H1 (cell line): Measurements from ENCODE around the gene SLC36A4. TPM values are rescaled to one million over a fixed set of nuclear protein-coding genes. Genes with fewer than 3 reads are reported as not detected.

Experiments used
- CTCF ChIA-PET: fragments of 300-600 bp; sonication (Branson Sonifier 250); formaldehyde crosslinking; loops from one replicate; lab custom pipeline; 2021; ENCODE audit not compliant: partially characterized antibody; lab: Charles Lee
- POLR2A ChIA-PET: fragments of 300-600 bp; sonication (Branson Sonifier 250); formaldehyde crosslinking; loops from one replicate; lab custom pipeline; 2021; ENCODE audit warnings: inconsistent platforms; ENCODE audit not compliant: partially characterized antibody; lab: Charles Lee
- DNase-seq, 2 experiments: peaks; one replicate each; pipeline versions ENCODE4 v3.0.0 to v3.0.0-alpha.2; 2010 to 2022; ENCODE audit warnings: low spot score in 2 of 2, low read depth in 1 of 2, mixed read lengths in 1 of 2
- FAIRE-seq: peaks from 2 replicates; lab custom pipeline; 2011; peaks lifted over from hg19 to GRCh38; lab: Jason Lieb, UNC
- H2AFZ ChIP-seq: 2 replicates; pipeline ENCODE4 v1.8.1; 2012; ENCODE audit warnings: low read length, inconsistent platforms
- H2AK5ac ChIP-seq: 2 replicates; pipeline ENCODE4 v1.6.1; 2013; ENCODE audit warnings: low read depth, low read length
- H2BK120ac ChIP-seq: replicated peaks from 2 replicates; pipeline ENCODE3; 2013; ENCODE audit warnings: low read depth, low read length, inconsistent platforms
- H2BK12ac ChIP-seq: 2 replicates; pipeline ENCODE4 v1.6.1; 2013; ENCODE audit warnings: low read depth, low read length
- H2BK15ac ChIP-seq: 2 replicates; pipeline ENCODE4 v1.6.1; 2013; ENCODE audit warnings: low read length
- H2BK20ac ChIP-seq: 2 replicates; pipeline ENCODE4 v1.6.1; 2013; ENCODE audit warnings: low read length
- H2BK5ac ChIP-seq: 2 replicates; pipeline ENCODE4 v1.6.1; 2013; ENCODE audit warnings: low read depth, low read length
- H3K14ac ChIP-seq: 2 replicates; pipeline ENCODE4 v1.6.1; 2013; ENCODE audit warnings: inconsistent platforms; ENCODE audit not compliant: insufficient read length
- H3K18ac ChIP-seq: 2 replicates; pipeline ENCODE4 v1.6.1; 2013; ENCODE audit warnings: low read length; ENCODE audit errors: extremely low read depth
- H3K23ac ChIP-seq: 2 replicates; pipeline ENCODE4 v1.6.1; 2013; ENCODE audit warnings: inconsistent platforms; ENCODE audit not compliant: insufficient read length
- H3K23me2 ChIP-seq: 2 replicates; pipeline ENCODE4 v1.6.1; 2013; ENCODE audit warnings: low read depth, low read length
- H3K27ac ChIP-seq: 2 replicates; pipeline ENCODE4 v1.6.1; 2011; ENCODE audit warnings: low read depth, low read length, inconsistent platforms
- H3K27me3 ChIP-seq, 4 experiments: replicated peaks in 1 of 4; 1 replicate in 1 of 4; 2 replicates in 3 of 4; pipeline versions ENCODE4 v1.6.1 to v1.8.1; 2011 to 2013; ENCODE audit warnings: low read length in 3 of 4, mild to moderate bottlenecking in 3 of 4, inconsistent platforms in 2 of 4, mixed read lengths in 2 of 4, moderate library complexity in 1 of 4; ENCODE audit not compliant: control insufficient read depth in 3 of 4, insufficient read depth in 3 of 4; ENCODE audit errors: extremely low read depth in 1 of 4
- H3K36me3 ChIP-seq, 4 experiments: 2 replicates each; pipeline versions ENCODE4 v1.6.1 to v1.8.1; 2011 to 2013; ENCODE audit warnings: mild to moderate bottlenecking in 4 of 4, low read length in 3 of 4, moderate library complexity in 2 of 4, control low read depth in 1 of 4, inconsistent platforms in 1 of 4; ENCODE audit not compliant: insufficient read depth in 4 of 4, control insufficient read depth in 2 of 4
- H3K4ac ChIP-seq: replicated peaks from 2 replicates; pipeline ENCODE3; 2013; ENCODE audit warnings: low read length, low read depth, mixed read lengths, inconsistent platforms; ENCODE audit not compliant: insufficient read length
- H3K4me1 ChIP-seq, 4 experiments: replicated peaks in 1 of 4; 1 replicate in 1 of 4; 2 replicates in 3 of 4; pipeline versions ENCODE4 v1.6.1 to v1.8.1; 2011 to 2013; ENCODE audit warnings: low read length in 3 of 4, inconsistent platforms in 2 of 4, mixed read lengths in 1 of 4; ENCODE audit not compliant: insufficient read depth in 4 of 4, control insufficient read depth in 3 of 4
- H3K4me2 ChIP-seq, 2 experiments: 2 replicates each; pipeline versions ENCODE4 v1.6.1 to v1.8.1; 2011 to 2013; ENCODE audit warnings: low read depth in 2 of 2, low read length in 2 of 2, control low read depth in 1 of 2, inconsistent platforms in 1 of 2, mild to moderate bottlenecking in 1 of 2; ENCODE audit not compliant: insufficient read depth in 1 of 2
- H3K4me3 ChIP-seq, 4 experiments: fragments of 200-600, 300-600 bp in 1 of 4; sonication (generic), shearing (Covaris generic), sonication (Bioruptor Twin) in 1 of 4; 2 replicates each; pipeline versions ENCODE4 v1.5.1 to v1.8.1; 2011 to 2016; ENCODE audit warnings: low read length in 4 of 4, low read depth in 3 of 4, control low read depth in 2 of 4, inconsistent platforms in 2 of 4, mild to moderate bottlenecking in 2 of 4, mixed read lengths in 1 of 4, moderate library complexity in 1 of 4; ENCODE audit not compliant: insufficient read depth in 2 of 4; ENCODE audit errors: extremely low read depth in 1 of 4
- H3K56ac ChIP-seq: replicated peaks from 2 replicates; pipeline ENCODE3; 2013; ENCODE audit warnings: low read depth, mild to moderate bottlenecking, mixed read lengths, low read length, inconsistent platforms; ENCODE audit not compliant: insufficient read length
- H3K79me1 ChIP-seq: 2 replicates; pipeline ENCODE4 v1.6.1; 2013; ENCODE audit warnings: low read depth, low read length, control low read depth
- H3K79me2 ChIP-seq, 2 experiments: 2 replicates each; pipeline versions ENCODE4 v1.6.1 to v1.8.1; 2012 to 2013; ENCODE audit warnings: low read length in 2 of 2, mild to moderate bottlenecking in 2 of 2, inconsistent platforms in 1 of 2; ENCODE audit not compliant: insufficient read depth in 2 of 2, control insufficient read depth in 1 of 2
- H3K9ac ChIP-seq, 4 experiments: replicated peaks in 1 of 4; 1 replicate in 1 of 4; 2 replicates in 3 of 4; pipeline versions ENCODE4 v1.6.1 to v1.8.1; 2011 to 2013; ENCODE audit warnings: low read depth in 3 of 4, low read length in 3 of 4, control low read depth in 2 of 4, mild to moderate bottlenecking in 2 of 4, moderate library complexity in 2 of 4, inconsistent platforms in 1 of 4; ENCODE audit errors: extremely low read depth in 1 of 4
- H3K9me3 ChIP-seq, 2 experiments: 2 replicates each; pipeline versions ENCODE4 v1.6.1 to v1.8.1; 2012 to 2013; ENCODE audit warnings: mild to moderate bottlenecking in 2 of 2, moderate library complexity in 2 of 2, control low read depth in 1 of 2, inconsistent platforms in 1 of 2, low read depth in 1 of 2, low read length in 1 of 2, mixed read lengths in 1 of 2; ENCODE audit not compliant: insufficient read depth in 2 of 2
- H4K20me1 ChIP-seq, 2 experiments: replicated peaks in 1 of 2; 2 replicates each; pipeline versions ENCODE3 to v1.8.1; 2011 to 2013; ENCODE audit warnings: inconsistent platforms in 2 of 2, low read length in 2 of 2, mild to moderate bottlenecking in 1 of 2; ENCODE audit not compliant: insufficient read depth in 2 of 2, control insufficient read depth in 1 of 2
- H4K5ac ChIP-seq: 2 replicates; pipeline ENCODE4 v1.6.1; 2013; ENCODE audit warnings: low read length, low read depth, mixed read lengths, inconsistent platforms; ENCODE audit not compliant: insufficient read length
- H4K8ac ChIP-seq: 2 replicates; pipeline ENCODE4 v1.8.0; 2013; ENCODE audit warnings: mild to moderate bottlenecking, moderate library complexity, low read length, inconsistent platforms; ENCODE audit not compliant: insufficient read depth; ENCODE audit errors: extremely low read depth
- H4K91ac ChIP-seq: replicated peaks from 2 replicates; pipeline ENCODE3; 2013; ENCODE audit warnings: low read length, mixed read lengths, inconsistent platforms; ENCODE audit not compliant: insufficient read length
- CTCF ChIP-seq, 3 experiments: IDR thresholded peaks; 1 replicate in 2 of 3; 2 replicates in 1 of 3; pipeline versions ENCODE4 v1.5.1 to v1.6.1; 2011; ENCODE audit warnings: low read length in 3 of 3, mild to moderate bottlenecking in 3 of 3, inconsistent platforms in 2 of 3, low read depth in 1 of 3, moderate library complexity in 1 of 3; ENCODE audit not compliant: insufficient read depth in 1 of 3; ENCODE audit errors: control extremely low read depth in 1 of 3
- EP300 ChIP-seq, 2 experiments: IDR thresholded peaks; 1 replicate in 1 of 2; 2 replicates in 1 of 2; pipeline ENCODE4 v1.6.1; 2011 to 2012; ENCODE audit warnings: low read depth in 2 of 2, low read length in 2 of 2, mild to moderate bottlenecking in 2 of 2, borderline replicate concordance in 1 of 2, inconsistent platforms in 1 of 2, moderate library complexity in 1 of 2
- HDAC2 ChIP-seq, 2 experiments: fragments of 300-600 bp in 1 of 2; sonication (generic) in 1 of 2; IDR thresholded peaks; 2 replicates each; pipeline ENCODE4 v1.6.1; 2011 to 2012; ENCODE audit warnings: low read depth in 2 of 2, low read length in 2 of 2, mild to moderate bottlenecking in 2 of 2, moderate library complexity in 2 of 2, borderline replicate concordance in 1 of 2, inconsistent platforms in 1 of 2
- HDAC6 ChIP-seq: IDR thresholded peaks from one replicate; pipeline ENCODE4 v1.7.1; 2012; ENCODE audit warnings: low read depth, mild to moderate bottlenecking, inconsistent platforms, low read length, moderate library complexity
- SP2 ChIP-seq: IDR thresholded peaks from 2 replicates; pipeline ENCODE4 v1.6.1; 2012; ENCODE audit warnings: mild to moderate bottlenecking, low read length, inconsistent platforms
- TAF1 ChIP-seq: IDR thresholded peaks from 2 replicates; pipeline ENCODE4 v1.6.1; 2011; ENCODE audit warnings: mild to moderate bottlenecking, low read depth, low read length
- polyA plus RNA-seq, 7 experiments: library from polyadenylated mRNA; depleted of rRNA in 3 of 7; stranded (reverse) in 5 of 7; unstranded in 2 of 7; fragments of >200 nt in 5 of 7; fragments of 200-250 nt in 2 of 7; gene quantifications; 1 replicate in 5 of 7; 2 replicates in 1 of 7; 4 replicates in 1 of 7; pipeline versions ENCODE4 v1.2.1 to v1.2.3, GENCODE V29; 2011 to 2013; ENCODE audit warnings: missing spikeins in 2 of 7, mixed read lengths in 2 of 7
- total RNA-seq: library from RNA; stranded (reverse); fragmentation: NEBNext Ultra II Directional; extraction: Animal tissue kit (Norgen Biotek cat#: 25700); gene quantifications from 2 replicates; pipeline ENCODE4 v1.2.1, GENCODE V29; 2021

SLC36A4 gene
- total and polyA plus RNA-seq, 2 of the 8 experiments (the other 6 are each of a cell fraction or from before 2014, with no cell fraction given): 10.2 to 22.7 TPM

DNA sequence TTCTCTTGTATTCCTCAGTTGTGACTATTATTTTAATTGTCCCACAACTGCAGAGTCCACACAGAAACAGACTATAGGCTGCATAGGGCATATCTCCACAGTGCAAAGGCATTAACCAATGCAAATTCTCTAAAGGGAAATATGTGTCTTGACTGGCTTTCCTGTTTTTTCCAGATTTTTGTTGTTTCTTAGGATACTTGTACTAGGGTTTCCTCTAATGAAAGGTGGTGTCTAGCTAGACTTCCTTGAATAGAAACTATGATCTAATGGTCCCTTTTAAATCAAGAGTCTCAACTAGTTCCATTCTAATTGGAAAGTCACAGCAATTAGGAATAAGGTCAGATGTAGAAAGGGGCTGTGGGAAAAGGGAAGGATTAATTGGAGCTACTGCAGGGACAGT is 37.6 kb downstream of the SLC36A4 start:
- no peaks in the 10 kb centered on the region for H4K20me1 ChIP-seq
- H3K18ac ChIP-seq: no peak overlapping the region
- H2AFZ ChIP-seq: no peak overlapping the region
- no peak overlapping the region for H2AK5ac ChIP-seq
- FAIRE-seq: no peak
- H3K27ac ChIP-seq: no peak overlapping the region
- H3K79me1 ChIP-seq: no peaks in the 10 kb centered on the region
- no peak overlapping the region for H2BK15ac ChIP-seq
- H3K4me2 ChIP-seq: no peak overlapping the region
- TF ChIP-seq TAF1 (no peak), HDAC6 (no peak), SP2 (no peak), EP300 (IDR thresholded peaks at IDR 0.05; ENCODE audit: borderline replicate concordance in 1 of 2, low read depth in 2 of 2, low read length in 2 of 2) (no peak), HDAC2 (IDR thresholded peaks at IDR 0.05; ENCODE audit: borderline replicate concordance in 1 of 2, low read depth in 2 of 2, low read length in 2 of 2) (no peak), CTCF (IDR thresholded peaks at IDR 0.05; ENCODE audit: control extremely low read depth in 1 of 3, insufficient read depth in 1 of 3, low read depth in 1 of 3, low read length in 3 of 3) (no peak)
- TF ChIP-seq, all 59 proteins: peak for 0
- no peak overlapping the region for H4K91ac ChIP-seq
- peaks cover 0 to 3% of the 10 kb centered on the region in 2 experiments; a peak in 1 of 4 replicates for H3K9me3 ChIP-seq
- no peak for DNase-seq
- no peak overlapping the region for H2BK5ac ChIP-seq
- H2BK12ac ChIP-seq: no peak overlapping the region
- ChIA-PET POLR2A (interaction anchor here (1.2 kb wide), 1 partner anchor 11 kb away, joined by 4 read pairs; no protein-coding TSS in a partner anchor), CTCF (interaction anchor here (0.8 to 1.8 kb wide), 9 partner anchors 8 to 218 kb away, joined by 3 to 8 read pairs (median 4); no protein-coding TSS in a partner anchor)
- no peak overlapping the region for H3K4ac ChIP-seq
- no peak overlapping the region for H4K5ac ChIP-seq
- H3K9ac ChIP-seq: no peak overlapping the region
- H3K36me3 ChIP-seq: peaks cover 0 to 36% (median 6%) of the 10 kb centered on the region in 4 experiments; a peak in 3 of 8 replicates
- no peak overlapping the region for H3K56ac ChIP-seq
- H2BK120ac ChIP-seq: no peak overlapping the region
- no peaks in the 10 kb centered on the region for H3K4me1 ChIP-seq
- H3K14ac ChIP-seq: no peak overlapping the region
- H3K23me2 ChIP-seq: no peaks in the 10 kb centered on the region
- H3K4me3 ChIP-seq: no peak overlapping the region
- H4K8ac ChIP-seq: no peak overlapping the region
- no peak overlapping the region for H2BK20ac ChIP-seq
- H3K27me3 ChIP-seq: no peaks in the 10 kb centered on the region
- no peak overlapping the region for H3K23ac ChIP-seq
- H3K79me2 ChIP-seq: no peaks in the 10 kb centered on the region
